Measurements from ENCODE around the gene ITIH6.

- TF ChIP-seq, protein P1, sequence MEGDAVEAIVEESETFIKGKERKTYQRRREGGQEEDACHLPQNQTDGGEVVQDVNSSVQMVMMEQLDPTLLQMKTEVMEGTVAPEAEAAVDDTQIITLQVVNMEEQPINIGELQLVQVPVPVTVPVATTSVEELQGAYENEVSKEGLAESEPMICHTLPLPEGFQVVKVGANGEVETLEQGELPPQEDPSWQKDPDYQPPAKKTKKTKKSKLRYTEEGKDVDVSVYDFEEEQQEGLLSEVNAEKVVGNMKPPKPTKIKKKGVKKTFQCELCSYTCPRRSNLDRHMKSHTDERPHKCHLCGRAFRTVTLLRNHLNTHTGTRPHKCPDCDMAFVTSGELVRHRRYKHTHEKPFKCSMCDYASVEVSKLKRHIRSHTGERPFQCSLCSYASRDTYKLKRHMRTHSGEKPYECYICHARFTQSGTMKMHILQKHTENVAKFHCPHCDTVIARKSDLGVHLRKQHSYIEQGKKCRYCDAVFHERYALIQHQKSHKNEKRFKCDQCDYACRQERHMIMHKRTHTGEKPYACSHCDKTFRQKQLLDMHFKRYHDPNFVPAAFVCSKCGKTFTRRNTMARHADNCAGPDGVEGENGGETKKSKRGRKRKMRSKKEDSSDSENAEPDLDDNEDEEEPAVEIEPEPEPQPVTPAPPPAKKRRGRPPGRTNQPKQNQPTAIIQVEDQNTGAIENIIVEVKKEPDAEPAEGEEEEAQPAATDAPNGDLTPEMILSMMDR (IDR thresholded peaks at IDR 0.05; ENCODE audit: low read depth, low read length, poor library complexity, severe bottlenecking), result peak; percentile 36
- TF ChIP-seq EZH2phosphoT487 (IDR thresholded peaks at IDR 0.05; ENCODE audit: borderline replicate concordance, low read length), result no peak
These were observed 12.2 kb downstream of the ITIH6 start for GRCh38 chrX:54785901-54786300.

Data from DOHH2 (cell line).